Keratinocyte (primary cell): Measurements from ENCODE around the gene RPH3AL.

Source experiments
- EZH2 ChIP-seq: IDR thresholded peaks from one replicate; pipeline ENCODE4 v1.6.1; 2012; ENCODE audit warnings: inconsistent platforms, mild to moderate bottlenecking, low read length, moderate library complexity
- TF ChIP-seq, protein P1 (sequence below), 3 experiments: IDR thresholded peaks in 1 of 3; conservative IDR thresholded peaks in 1 of 3; optimal IDR thresholded peaks in 1 of 3; 2 replicates in 2 of 3; 3 replicates in 1 of 3; pipeline versions ENCODE3 to v1.5.1; 2011; ENCODE audit warnings: low read length in 3 of 3, mild to moderate bottlenecking in 3 of 3, moderate library complexity in 2 of 3, control low read depth in 1 of 3, inconsistent platforms in 1 of 3; ENCODE audit not compliant: insufficient read depth in 2 of 3; ENCODE audit errors: extremely low read depth in 1 of 3

DNA sequence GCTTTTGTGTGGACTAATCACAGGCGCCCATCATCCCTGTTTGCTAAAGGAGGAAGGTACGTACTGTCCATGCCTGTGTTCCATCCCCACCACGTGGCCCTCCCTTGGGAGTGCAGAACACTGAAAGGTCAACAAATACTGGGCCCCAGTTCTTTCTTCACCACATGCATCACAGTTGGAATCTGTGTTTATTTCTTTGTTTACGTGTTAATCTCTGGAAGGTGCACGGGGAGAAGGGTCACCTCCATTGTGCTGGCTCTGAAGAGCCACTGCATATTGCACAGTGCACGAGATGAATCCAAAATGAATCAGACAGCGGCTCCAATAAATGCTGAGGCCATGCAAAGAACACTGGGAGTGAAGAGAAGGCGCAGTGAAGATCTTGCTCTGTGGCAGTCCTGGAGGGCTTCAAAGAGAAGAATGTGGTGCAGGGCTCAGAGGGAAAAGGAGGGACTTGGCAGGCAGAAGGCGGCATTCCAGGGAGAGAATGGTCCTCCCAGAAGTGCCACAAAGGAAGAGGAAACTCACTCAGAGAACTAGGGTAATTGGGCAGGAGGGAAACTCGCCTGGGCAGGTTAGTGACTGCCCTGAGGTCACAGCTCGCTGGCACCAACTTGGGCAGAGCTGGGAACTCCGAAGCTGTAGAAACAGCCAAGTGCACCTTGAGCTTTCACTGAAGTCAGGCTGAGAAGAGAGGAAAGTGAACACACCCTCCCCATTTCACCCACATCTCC lies 3.7 kb downstream of the RPH3AL start:
- TF ChIP-seq, protein P1, sequence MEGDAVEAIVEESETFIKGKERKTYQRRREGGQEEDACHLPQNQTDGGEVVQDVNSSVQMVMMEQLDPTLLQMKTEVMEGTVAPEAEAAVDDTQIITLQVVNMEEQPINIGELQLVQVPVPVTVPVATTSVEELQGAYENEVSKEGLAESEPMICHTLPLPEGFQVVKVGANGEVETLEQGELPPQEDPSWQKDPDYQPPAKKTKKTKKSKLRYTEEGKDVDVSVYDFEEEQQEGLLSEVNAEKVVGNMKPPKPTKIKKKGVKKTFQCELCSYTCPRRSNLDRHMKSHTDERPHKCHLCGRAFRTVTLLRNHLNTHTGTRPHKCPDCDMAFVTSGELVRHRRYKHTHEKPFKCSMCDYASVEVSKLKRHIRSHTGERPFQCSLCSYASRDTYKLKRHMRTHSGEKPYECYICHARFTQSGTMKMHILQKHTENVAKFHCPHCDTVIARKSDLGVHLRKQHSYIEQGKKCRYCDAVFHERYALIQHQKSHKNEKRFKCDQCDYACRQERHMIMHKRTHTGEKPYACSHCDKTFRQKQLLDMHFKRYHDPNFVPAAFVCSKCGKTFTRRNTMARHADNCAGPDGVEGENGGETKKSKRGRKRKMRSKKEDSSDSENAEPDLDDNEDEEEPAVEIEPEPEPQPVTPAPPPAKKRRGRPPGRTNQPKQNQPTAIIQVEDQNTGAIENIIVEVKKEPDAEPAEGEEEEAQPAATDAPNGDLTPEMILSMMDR (optimal IDR thresholded peaks at IDR 0.05 in 1 of 3, IDR thresholded peaks at IDR 0.05 in 1 of 3, conservative IDR thresholded peaks at IDR 0.05 in 1 of 3; ENCODE audit: extremely low read depth in 1 of 3, insufficient read depth in 2 of 3, low read length in 3 of 3): no peak
- no peak for TF ChIP-seq EZH2
